Measurements from ENCODE around the gene SLC35F1. TPM values are rescaled to one million over a fixed set of nuclear protein-coding genes. Genes with fewer than 3 reads are reported as not detected.

Gene SLC35F1
- total RNA-seq, 2 donors from 2014 or later: under 0.01 to 0.78 TPM

- H3K4me3 ChIP-seq: no peak overlapping the region
- H3K27me3 ChIP-seq: no peaks in the 10 kb centered on the region
- TF ChIP-seq, protein P1, sequence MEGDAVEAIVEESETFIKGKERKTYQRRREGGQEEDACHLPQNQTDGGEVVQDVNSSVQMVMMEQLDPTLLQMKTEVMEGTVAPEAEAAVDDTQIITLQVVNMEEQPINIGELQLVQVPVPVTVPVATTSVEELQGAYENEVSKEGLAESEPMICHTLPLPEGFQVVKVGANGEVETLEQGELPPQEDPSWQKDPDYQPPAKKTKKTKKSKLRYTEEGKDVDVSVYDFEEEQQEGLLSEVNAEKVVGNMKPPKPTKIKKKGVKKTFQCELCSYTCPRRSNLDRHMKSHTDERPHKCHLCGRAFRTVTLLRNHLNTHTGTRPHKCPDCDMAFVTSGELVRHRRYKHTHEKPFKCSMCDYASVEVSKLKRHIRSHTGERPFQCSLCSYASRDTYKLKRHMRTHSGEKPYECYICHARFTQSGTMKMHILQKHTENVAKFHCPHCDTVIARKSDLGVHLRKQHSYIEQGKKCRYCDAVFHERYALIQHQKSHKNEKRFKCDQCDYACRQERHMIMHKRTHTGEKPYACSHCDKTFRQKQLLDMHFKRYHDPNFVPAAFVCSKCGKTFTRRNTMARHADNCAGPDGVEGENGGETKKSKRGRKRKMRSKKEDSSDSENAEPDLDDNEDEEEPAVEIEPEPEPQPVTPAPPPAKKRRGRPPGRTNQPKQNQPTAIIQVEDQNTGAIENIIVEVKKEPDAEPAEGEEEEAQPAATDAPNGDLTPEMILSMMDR (IDR thresholded peaks at IDR 0.05): no peak
- TF ChIP-seq POLR2A (IDR thresholded peaks at IDR 0.05): no peak
- H3K4me1 ChIP-seq: no peaks in the 10 kb centered on the region
- intact Hi-C loops (cut with DNase I): no loop called here
- no peaks in the 10 kb centered on the region for H3K36me3 ChIP-seq (replicated peaks in 1 of 2; ENCODE audit: insufficient read depth in 1 of 2, low read depth in 2 of 2)
- WGBS, 2 donors: 33 to 58% methylated on average over 1 of the region's 1 CpG
- DNase-seq (no peak), ATAC-seq (no peak)
- no peak overlapping the region for H3K27ac ChIP-seq
- H3K9me3 ChIP-seq: no peaks in the 10 kb centered on the region
Measured at GRCh38 chr6:118186672-118187567, 279.9 kb downstream of the SLC35F1 start.

DNA sequence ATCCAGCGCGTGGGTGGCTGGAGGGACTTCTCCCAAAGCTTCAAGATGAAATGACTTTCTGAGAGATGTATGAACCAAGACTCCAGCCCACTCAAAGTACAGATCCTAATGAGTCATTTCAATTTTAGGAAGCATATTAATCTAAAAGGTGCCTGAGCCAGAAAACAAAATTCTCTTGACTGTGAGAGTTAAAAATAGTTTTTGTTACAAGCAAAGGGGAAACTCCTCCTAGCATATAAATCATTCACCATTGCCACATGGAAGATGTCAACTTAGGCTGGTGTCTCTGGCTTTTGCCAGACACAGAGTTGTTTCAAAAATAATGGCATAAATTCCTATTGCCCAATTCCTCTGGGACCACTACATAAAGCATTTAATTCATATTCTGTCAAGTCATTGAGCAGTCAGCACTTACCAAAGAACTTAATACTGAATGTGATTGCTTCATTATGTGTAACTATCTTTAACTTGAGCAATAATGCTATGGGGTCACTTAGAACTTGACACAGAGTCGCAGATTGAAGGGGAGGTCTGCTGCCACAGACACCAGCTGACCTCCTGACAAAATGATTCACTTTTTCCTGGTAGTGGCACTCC, 280.6 kb downstream of the SLC35F1 start:
- ATAC-seq (peak; percentile 59), DNase-seq (peak in 1 of 4 donors; percentile 7)
- no peaks in the 10 kb centered on the region for H3K4me1 ChIP-seq
- H3K9me3 ChIP-seq: no peaks in the 10 kb centered on the region
- WGBS, 2 donors: 62 to 68% methylated on average over 3 of the region's 3 CpGs
- H3K4me3 ChIP-seq: no peak overlapping the region
- TF ChIP-seq POLR2A (IDR thresholded peaks at IDR 0.05): no peak
- TF ChIP-seq, protein P1 (IDR thresholded peaks at IDR 0.05): no peak
- H3K27me3 ChIP-seq: no peaks in the 10 kb centered on the region
- no peak overlapping the region for H3K27ac ChIP-seq
- H3K36me3 ChIP-seq (replicated peaks in 1 of 2; ENCODE audit: insufficient read depth in 1 of 2, low read depth in 2 of 2): no peaks in the 10 kb centered on the region
- intact Hi-C loops (cut with DNase I): no loop called here

DNA sequence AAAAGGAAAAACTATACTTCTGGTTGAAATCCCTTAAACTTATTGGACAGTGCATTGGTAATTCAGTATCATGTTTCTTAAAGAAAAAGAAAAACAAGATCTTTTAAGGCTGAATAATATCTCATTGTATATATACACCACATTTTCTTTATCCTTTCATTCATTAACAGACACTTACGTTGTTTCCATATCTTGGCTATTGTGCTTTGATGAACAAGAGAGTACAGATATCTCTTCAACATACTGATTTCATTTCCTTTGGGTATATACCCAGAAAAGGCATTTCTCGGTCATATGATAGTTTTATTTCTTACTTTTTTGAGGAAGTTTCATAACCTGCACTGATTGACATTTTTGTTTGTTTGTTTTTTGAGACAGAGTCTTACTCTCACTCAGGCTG, 281.5 kb downstream of the SLC35F1 start:
- Histone ChIP-seq H3K27me3 (no peaks in the 10 kb centered on the region), H3K9me3 (no peaks in the 10 kb centered on the region), H3K27ac (no peak overlapping the region), H3K4me3 (no peak overlapping the region), H3K36me3 (replicated peaks in 1 of 2; ENCODE audit: insufficient read depth in 1 of 2, low read depth in 2 of 2) (no peaks in the 10 kb centered on the region), H3K4me1 (no peaks in the 10 kb centered on the region)
- 68 to 80% methylated on average over 2 of the region's 2 CpGs for WGBS, 2 donors
- ATAC-seq (no peak), DNase-seq (no peak)
- no peak for TF ChIP-seq POLR2A (IDR thresholded peaks at IDR 0.05)
- TF ChIP-seq, protein P1 (IDR thresholded peaks at IDR 0.05): no peak
- intact Hi-C loops (cut with DNase I): no loop called here

GRCh38 chr6:118197539-118197938, 290.5 kb downstream of the SLC35F1 start:
- ATAC-seq: no peak
- no peaks in the 10 kb centered on the region for H3K27me3 ChIP-seq
- no peak overlapping the region for H3K27ac ChIP-seq
- WGBS, 2 donors: 62 to 67% methylated on average over 3 of the region's 3 CpGs
- H3K4me3 ChIP-seq: no peak overlapping the region
- H3K9me3 ChIP-seq: no peaks in the 10 kb centered on the region
- no peak for DNase-seq
- no peaks in the 10 kb centered on the region for H3K36me3 ChIP-seq (replicated peaks in 1 of 2; ENCODE audit: insufficient read depth in 1 of 2, low read depth in 2 of 2)
- no peaks in the 10 kb centered on the region for H3K4me1 ChIP-seq
- TF ChIP-seq POLR2A (IDR thresholded peaks at IDR 0.05): no peak
- TF ChIP-seq, protein P1 (IDR thresholded peaks at IDR 0.05): no peak
- intact Hi-C loops (cut with DNase I): no loop called here
